SK-N-MC (cell line): Measurements from ENCODE around the gene BCL2L13.

Experiments used
- EZH2 ChIP-seq: fragments of 200-600 bp; sonication (generic); IDR thresholded peaks from one replicate; pipeline ENCODE4 v1.6.1; 2017; ENCODE audit warnings: antibody characterized with exemption
- FOXP2 ChIP-seq: optimal IDR thresholded peaks from 2 replicates; pipeline ENCODE3; 2011; ENCODE audit warnings: mild to moderate bottlenecking, moderate library complexity; ENCODE audit not compliant: insufficient read depth; ENCODE audit errors: extremely low read length, control extremely low read depth
- POLR2AphosphoS5 ChIP-seq: IDR thresholded peaks from 2 replicates; pipeline ENCODE4 v1.6.1; 2012; ENCODE audit warnings: mild to moderate bottlenecking, low read depth, low read length, borderline replicate concordance

GRCh38 chr22:17705546-17705945, 67.0 kb downstream of the BCL2L13 start:
- TF ChIP-seq EZH2: no peak
- no peak for TF ChIP-seq POLR2AphosphoS5
- no peak for TF ChIP-seq FOXP2
